ENCODE data around the gene TMEM98. TPM values are rescaled to one million over a fixed set of nuclear protein-coding genes. Genes with fewer than 3 reads are reported as not detected.

The TMEM98 gene
- total and polyA plus RNA-seq, 2 of the 4 experiments (the other 2 are of a cell fraction): 173 to 195 TPM

DNA sequence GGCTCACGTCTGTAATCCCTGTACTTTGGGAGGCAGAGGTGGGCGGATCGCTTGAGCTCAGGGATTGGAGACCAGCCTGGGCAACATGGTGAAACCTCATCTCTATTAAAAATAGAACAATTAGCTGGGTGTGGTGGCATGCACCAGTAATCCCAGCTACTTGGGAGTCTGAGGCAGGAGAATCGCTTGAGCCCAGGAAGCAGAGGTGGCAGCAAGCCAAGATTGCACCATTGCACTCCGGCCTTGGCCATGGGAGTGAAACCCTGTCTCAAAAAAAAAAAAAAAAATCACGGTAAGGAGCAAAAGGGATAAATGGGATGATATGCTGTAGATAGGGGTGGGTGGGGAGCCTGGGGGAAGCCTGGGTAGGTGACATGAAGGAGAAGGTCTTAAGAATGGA, 20.4 kb upstream of the TMEM98 start:
- Histone ChIP-seq H2BK15ac (ENCODE audit: low read depth, low read length) (no peak overlapping the region), H3K14ac (replicated peaks; ENCODE audit: low read depth, low read length) (no peak overlapping the region), H2BK20ac (ENCODE audit: low read depth, low read length) (no peak overlapping the region), H4K91ac (ENCODE audit: insufficient read depth, low read depth, low read length) (no peak overlapping the region), H3K36me3 (ENCODE audit: control insufficient read depth, insufficient read depth, low read length) (no peaks in the 10 kb centered on the region), H3K79me1 (ENCODE audit: low read depth in 1 of 2, low read length in 2 of 2) (no peaks in the 10 kb centered on the region), H4K8ac (ENCODE audit: low read depth in 2 of 2, low read length in 2 of 2) (no peak overlapping the region), H3K4ac (ENCODE audit: low read depth, low read length) (no peak overlapping the region), H4K5ac (ENCODE audit: low read depth, low read length) (no peak overlapping the region), H3K9ac (ENCODE audit: low read depth, low read length) (no peak overlapping the region), H2BK5ac (ENCODE audit: low read depth, low read length, poor library complexity, severe bottlenecking) (no peak overlapping the region), H2BK120ac (ENCODE audit: low read depth, low read length) (no peak overlapping the region), H3K56ac (ENCODE audit: extremely low read depth, insufficient read depth, low read length) (no peak overlapping the region), H3K4me2 (ENCODE audit: low read depth, low read length) (no peak overlapping the region), H2AFZ (replicated peaks; ENCODE audit: low read length, poor library complexity) (no peak overlapping the region), H3K9me3 (ENCODE audit: control insufficient read depth, insufficient read depth, low read length) (no peaks in the 10 kb centered on the region), H3K27me3 (ENCODE audit: control insufficient read depth, insufficient read depth, low read length) (peaks cover 3% of the 10 kb centered on the region; the same call in 1 of the 2 replicates), H4K20me1 (ENCODE audit: insufficient read depth, low read length) (no peaks in the 10 kb centered on the region), H3K9me1 (ENCODE audit: insufficient read depth, low read length) (no peaks in the 10 kb centered on the region; the same call in 1 of the 2 replicates), H3K4me3 (ENCODE audit: insufficient read depth, low read depth, low read length) (no peak overlapping the region), H3K27ac (ENCODE audit: insufficient read depth, low read length) (no peak overlapping the region), H3K4me1 (ENCODE audit: control insufficient read depth, insufficient read depth, low read length) (peaks cover 2% of the 10 kb centered on the region; the same call in 1 of the 2 replicates), H2AK9ac (replicated peaks; ENCODE audit: low read depth, low read length, poor library complexity) (no peak overlapping the region), H2AK5ac (ENCODE audit: low read depth, low read length) (no peak overlapping the region), H3K18ac (ENCODE audit: low read depth, low read length) (no peak overlapping the region), H3K23ac (ENCODE audit: low read depth, low read length) (no peak overlapping the region)
- no peak for DNase-seq
- no TSS peak for BruUV-seq (replicated peaks)
- WGBS, 2 experiments (ENCODE audit: extremely low coverage in 2 of 2, insufficient read length in 1 of 2): 32% methylated on average over 2 of the region's 6 CpGs; no CpG with 5 or more reads in 1 of the 2 experiments
- dilution Hi-C loops (cut with HindIII; ENCODE audit: low sequenced_read_pairs, unreplicated experiment): no loop called here
- intact Hi-C loops (cut with micrococcal nuclease): no loop called here
- in situ Hi-C loops (cut with MboI; ENCODE audit: low sequenced_read_pairs): loop anchor here (25.0 kb wide), 1 partner anchor 120 kb away; no protein-coding TSS in a partner anchor
- ChIA-PET CTCF (interaction anchor here (0.9 kb wide), 1 partner anchor 90 kb away, joined by 3 read pairs; no protein-coding TSS in a partner anchor), POLR2A (ENCODE audit: unreplicated experiment) (no interaction called here)
- no peak for ATAC-seq (ENCODE audit: low read depth)
- TF ChIP-seq RFX5 (IDR thresholded peaks at IDR 0.05; ENCODE audit: low read depth, low read length): no peak
- no peak for TF ChIP-seq FOS (IDR thresholded peaks at IDR 0.05; ENCODE audit: low read depth, low read length)
- TF ChIP-seq MXI1 (IDR thresholded peaks at IDR 0.05; ENCODE audit: borderline replicate concordance, low read depth, low read length): no peak
- TF ChIP-seq MAZ (IDR thresholded peaks at IDR 0.05; ENCODE audit: borderline replicate concordance, low read depth, low read length): no peak
- TF ChIP-seq, protein P1, sequence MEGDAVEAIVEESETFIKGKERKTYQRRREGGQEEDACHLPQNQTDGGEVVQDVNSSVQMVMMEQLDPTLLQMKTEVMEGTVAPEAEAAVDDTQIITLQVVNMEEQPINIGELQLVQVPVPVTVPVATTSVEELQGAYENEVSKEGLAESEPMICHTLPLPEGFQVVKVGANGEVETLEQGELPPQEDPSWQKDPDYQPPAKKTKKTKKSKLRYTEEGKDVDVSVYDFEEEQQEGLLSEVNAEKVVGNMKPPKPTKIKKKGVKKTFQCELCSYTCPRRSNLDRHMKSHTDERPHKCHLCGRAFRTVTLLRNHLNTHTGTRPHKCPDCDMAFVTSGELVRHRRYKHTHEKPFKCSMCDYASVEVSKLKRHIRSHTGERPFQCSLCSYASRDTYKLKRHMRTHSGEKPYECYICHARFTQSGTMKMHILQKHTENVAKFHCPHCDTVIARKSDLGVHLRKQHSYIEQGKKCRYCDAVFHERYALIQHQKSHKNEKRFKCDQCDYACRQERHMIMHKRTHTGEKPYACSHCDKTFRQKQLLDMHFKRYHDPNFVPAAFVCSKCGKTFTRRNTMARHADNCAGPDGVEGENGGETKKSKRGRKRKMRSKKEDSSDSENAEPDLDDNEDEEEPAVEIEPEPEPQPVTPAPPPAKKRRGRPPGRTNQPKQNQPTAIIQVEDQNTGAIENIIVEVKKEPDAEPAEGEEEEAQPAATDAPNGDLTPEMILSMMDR (conservative IDR thresholded peaks at IDR 0.05; ENCODE audit: low read depth, low read length): no peak
- TF ChIP-seq, protein P2, sequence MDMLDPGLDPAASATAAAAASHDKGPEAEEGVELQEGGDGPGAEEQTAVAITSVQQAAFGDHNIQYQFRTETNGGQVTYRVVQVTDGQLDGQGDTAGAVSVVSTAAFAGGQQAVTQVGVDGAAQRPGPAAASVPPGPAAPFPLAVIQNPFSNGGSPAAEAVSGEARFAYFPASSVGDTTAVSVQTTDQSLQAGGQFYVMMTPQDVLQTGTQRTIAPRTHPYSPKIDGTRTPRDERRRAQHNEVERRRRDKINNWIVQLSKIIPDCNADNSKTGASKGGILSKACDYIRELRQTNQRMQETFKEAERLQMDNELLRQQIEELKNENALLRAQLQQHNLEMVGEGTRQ (IDR thresholded peaks at IDR 0.05; ENCODE audit: low read depth, low read length): no peak
- TF ChIP-seq RAD21 (IDR thresholded peaks at IDR 0.05; ENCODE audit: low read length): no peak

All from IMR-90 (cell line).